ENCODE measurements around the gene SHISA2.

- TF ChIP-seq POLR2A (IDR thresholded peaks at IDR 0.05) (no peak), CTCF (IDR thresholded peaks at IDR 0.05) (no peak)
Measured at GRCh38 chr13:26011996-26012821, 39.6 kb downstream of the SHISA2 start.
